DLD1 (cell line): Measurements from ENCODE around the gene NOP9.
"Not testable (repeated sequence)": the region's sequence is repeated elsewhere in the genome, so short reads cannot be mapped to it uniquely, and the experiment has no call there.

Experiments used
- in situ Hi-C: cut with HindIII; loops from 2 replicates; pipeline ENCODE4 v1.10.0; 2017; ENCODE audit warnings: low sequenced_read_pairs

Gene NOP9

GRCh38 chr14:24342889-24343288, 43.2 kb downstream of the NOP9 start:
- in situ Hi-C loops, result no loop called here

GRCh38 chr14:24343795-24344660, 44.4 kb downstream of the NOP9 start:
- in situ Hi-C loops, result no loop called here

- in situ Hi-C loops, result no loop called here
These were observed 47.5 kb downstream of the NOP9 start for GRCh38 chr14:24347134-24347533.

GRCh38 chr14:24348186-24348585, 48.5 kb downstream of the NOP9 start:
- in situ Hi-C loops, result no loop called here

GRCh38 chr14:24349742-24350141, 50.1 kb downstream of the NOP9 start:
- in situ Hi-C loops, result no loop called here

GRCh38 chr14:24351517-24351916, 51.9 kb downstream of the NOP9 start:
- in situ Hi-C loops, result no loop called here

- in situ Hi-C loops, result no loop called here
These were observed 54.2 kb downstream of the NOP9 start for GRCh38 chr14:24353559-24354481.

GRCh38 chr14:24354482-24354825, 54.8 kb downstream of the NOP9 start:
- in situ Hi-C loops, result not testable (repeated sequence)

- in situ Hi-C loops, result no loop called here
These were observed 55.4 kb downstream of the NOP9 start for GRCh38 chr14:24355009-24355408.

GRCh38 chr14:24356208-24356607, 56.6 kb downstream of the NOP9 start:
- in situ Hi-C loops, result no loop called here
